Activated naive CD4-positive, alpha-beta T cell treated with anti-CD3 and anti-CD28 coated beads, Interleukin-2, amount 50 U/mL, for 72 hours (primary cell): ENCODE results near the gene SLC25A13. TPM values are rescaled to one million over a fixed set of nuclear protein-coding genes. Genes with fewer than 3 reads are reported as not detected.

ENCODE experiments used
- ATAC-seq, 2 donors: fragments of 150-1000 bp; cut with Tn5 transposase; 2 replicates each; pipeline ENCODE4 v1.10.0; 2021; ENCODE audit warnings: mild to moderate bottlenecking in 2 of 2, moderate library complexity in 2 of 2
- DNase-seq, 2 donors: peaks; one replicate each; pipeline ENCODE4 v3.0.0; 2021 to 2022; ENCODE audit warnings: low spot score in 2 of 2
- H3K27ac Mint-ChIP-seq, 2 donors: one replicate each; pipeline ENCODE4 v1.8.0; 2022; ENCODE audit warnings: mild to moderate bottlenecking in 2 of 2, mixed read lengths in 2 of 2
- H3K36me3 Mint-ChIP-seq, 2 donors: one replicate each; pipeline ENCODE4 v1.8.0; 2022; ENCODE audit warnings: mixed read lengths in 2 of 2
- H3K9me3 Mint-ChIP-seq, 2 donors: one replicate each; pipeline ENCODE4 v1.8.0; 2022; ENCODE audit warnings: mixed read lengths in 2 of 2
- total RNA-seq, 2 donors: library from RNA; stranded (reverse); gene quantifications; one replicate each; pipeline ENCODE4 v1.2.3, GENCODE V29; 2022

The SLC25A13 gene
- total RNA-seq, 2 donors from 2014 or later = 13.2 to 13.7 TPM

- Mint-ChIP-seq H3K9me3 (peaks cover 2 to 4% of the 10 kb centered on the region in 2 donors), H3K27ac (no peak overlapping the region), H3K36me3 (peaks cover 0 to 5% of the 10 kb centered on the region in 2 donors)
- ATAC-seq (no peak), DNase-seq (no peak)
Measured at GRCh38 chr7:96217147-96217546, 104.8 kb downstream of the SLC25A13 start.

- Mint-ChIP-seq H3K9me3 (peaks cover 2 to 4% of the 10 kb centered on the region in 2 donors), H3K27ac (no peak overlapping the region), H3K36me3 (peaks cover 0 to 5% of the 10 kb centered on the region in 2 donors)
- ATAC-seq (no peak), DNase-seq (no peak)
Measured at GRCh38 chr7:96216373-96216772, 105.5 kb downstream of the SLC25A13 start.

DNA sequence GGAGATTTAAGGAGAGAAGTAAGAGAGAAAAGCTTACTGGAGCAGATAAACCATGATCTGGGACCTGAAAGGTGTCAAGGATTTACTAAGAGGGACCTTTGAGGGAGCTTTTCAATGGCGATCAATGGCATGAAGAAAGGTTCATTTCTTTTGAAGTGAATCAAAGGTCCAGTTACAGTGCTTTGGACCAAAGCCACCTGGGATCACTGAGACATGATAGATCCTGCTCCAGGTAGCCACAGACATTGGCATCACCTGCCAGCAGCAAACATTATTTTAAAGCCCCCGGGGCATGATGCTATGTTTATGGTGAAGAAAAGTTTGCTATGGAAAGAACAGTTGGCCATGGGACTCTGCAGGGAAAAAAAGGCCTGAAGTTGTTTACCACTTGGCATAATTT, 109.4 kb downstream of the SLC25A13 start:
- Mint-ChIP-seq H3K27ac (no peak overlapping the region), H3K36me3 (peaks cover 0 to 5% of the 10 kb centered on the region in 2 donors), H3K9me3 (peaks cover 2 to 4% of the 10 kb centered on the region in 2 donors)
- DNase-seq (no peak), ATAC-seq (no peak)

GRCh38 chr7:96211954-96212353, 109.9 kb downstream of the SLC25A13 start:
- no peak for ATAC-seq
- Mint-ChIP-seq H3K27ac (no peak overlapping the region), H3K9me3 (peaks cover 2 to 4% of the 10 kb centered on the region in 2 donors), H3K36me3 (peaks cover 0 to 5% of the 10 kb centered on the region in 2 donors)
- DNase-seq = no peak

- no peaks in the 10 kb centered on the region for H3K9me3 Mint-ChIP-seq
- H3K36me3 Mint-ChIP-seq = peaks cover 0 to 3% of the 10 kb centered on the region in 2 donors
- no peak overlapping the region for H3K27ac Mint-ChIP-seq
- no peak for ATAC-seq
- DNase-seq = no peak
Measured at GRCh38 chr7:96205665-96206064, 116.2 kb downstream of the SLC25A13 start.

GRCh38 chr7:96204601-96205000, 117.3 kb downstream of the SLC25A13 start:
- ATAC-seq (no peak), DNase-seq (no peak)
- Mint-ChIP-seq H3K9me3 (no peaks in the 10 kb centered on the region), H3K36me3 (peaks cover 0 to 5% of the 10 kb centered on the region in 2 donors), H3K27ac (no peak overlapping the region)

DNA sequence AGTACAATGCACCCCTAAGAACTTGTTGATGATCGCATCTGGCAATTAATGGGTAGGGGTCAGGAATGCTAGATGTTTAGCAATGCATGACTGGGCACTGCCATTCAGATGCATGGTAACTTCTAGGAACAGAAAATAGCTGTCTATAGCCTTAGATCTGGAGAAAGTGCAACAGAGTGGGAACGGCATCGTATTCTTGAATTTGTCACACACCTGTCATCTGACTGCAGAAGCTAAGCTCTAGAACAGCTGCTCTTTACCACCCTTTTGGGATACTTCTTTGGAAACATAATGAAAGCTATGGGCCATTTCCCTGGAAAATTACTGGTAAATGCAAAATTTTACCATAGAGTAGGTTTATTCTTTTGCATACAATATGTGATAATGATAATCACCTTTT, 118.1 kb downstream of the SLC25A13 start:
- Mint-ChIP-seq H3K9me3 (no peaks in the 10 kb centered on the region), H3K27ac (no peak overlapping the region), H3K36me3 (peaks cover 0 to 5% of the 10 kb centered on the region in 2 donors)
- ATAC-seq (no peak), DNase-seq (no peak)

DNA sequence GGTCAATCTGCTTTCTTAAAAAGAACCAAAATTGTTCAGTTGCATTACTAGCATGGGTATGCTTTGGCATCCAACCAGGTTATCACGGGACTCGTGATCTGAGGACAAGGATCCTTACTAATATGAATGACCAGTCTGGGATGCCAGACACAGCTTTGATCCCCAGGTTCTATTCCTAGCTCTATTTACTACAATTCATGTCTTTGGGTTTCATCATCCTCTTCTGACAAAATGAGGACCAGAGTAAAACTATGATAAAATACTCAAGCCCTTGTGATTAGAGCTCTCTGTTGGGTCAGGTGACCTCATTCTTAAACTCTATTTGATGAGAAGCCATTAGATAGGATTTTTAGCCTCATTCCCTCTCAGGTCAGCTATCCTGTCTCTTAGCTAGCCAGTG, 119.8 kb downstream of the SLC25A13 start:
- Mint-ChIP-seq H3K9me3 (no peaks in the 10 kb centered on the region), H3K27ac (no peak overlapping the region)

GRCh38 chr7:96200740-96201139, 121.2 kb downstream of the SLC25A13 start:
- H3K9me3 Mint-ChIP-seq = no peaks in the 10 kb centered on the region
- DNase-seq (no peak), ATAC-seq (no peak)
- H3K27ac Mint-ChIP-seq = no peak overlapping the region
- H3K36me3 Mint-ChIP-seq = peaks cover 0 to 5% of the 10 kb centered on the region in 2 donors

More for the DNA sequence above, 119.8 kb downstream of the SLC25A13 start:
- no peak for DNase-seq
- H3K36me3 Mint-ChIP-seq = peaks cover 0 to 5% of the 10 kb centered on the region in 2 donors
- ATAC-seq = no peak

GRCh38 chr7:96199421-96199820, 122.5 kb downstream of the SLC25A13 start:
- H3K27ac Mint-ChIP-seq = no peak overlapping the region
- peaks cover 0 to 5% of the 10 kb centered on the region in 2 donors for H3K36me3 Mint-ChIP-seq
- ATAC-seq (no peak), DNase-seq (no peak)
- H3K9me3 Mint-ChIP-seq = no peaks in the 10 kb centered on the region

GRCh38 chr7:96198047-96198636, 123.8 kb downstream of the SLC25A13 start:
- ATAC-seq (peak in 1 of 2 donors; percentile 32), DNase-seq (no peak)
- Mint-ChIP-seq H3K9me3 (no peaks in the 10 kb centered on the region), H3K36me3 (peaks cover 0 to 13% of the 10 kb centered on the region in 2 donors), H3K27ac (no peak overlapping the region)

DNA sequence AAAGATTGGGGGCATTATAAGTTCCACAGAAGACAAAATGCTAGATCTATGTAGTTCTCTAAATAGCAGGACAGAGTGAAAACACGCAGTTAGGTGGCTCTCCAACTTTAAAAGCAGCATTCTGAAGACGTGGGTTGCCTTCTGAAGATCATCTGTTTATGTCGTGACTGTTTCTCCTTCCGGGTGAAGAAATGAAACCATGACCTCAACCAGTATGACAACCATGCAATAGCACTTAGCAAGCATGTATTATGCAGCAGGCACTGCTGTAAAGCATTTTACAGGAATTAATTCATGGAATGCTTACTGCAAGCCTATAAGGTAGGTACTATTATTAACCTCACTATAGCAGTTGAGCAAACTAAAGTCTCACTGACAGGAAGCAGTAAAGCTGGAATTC, 125.2 kb downstream of the SLC25A13 start:
- Mint-ChIP-seq H3K27ac (no peak overlapping the region), H3K36me3 (peaks cover 0 to 17% of the 10 kb centered on the region in 2 donors), H3K9me3 (no peaks in the 10 kb centered on the region)
- ATAC-seq (no peak), DNase-seq (no peak)

DNA sequence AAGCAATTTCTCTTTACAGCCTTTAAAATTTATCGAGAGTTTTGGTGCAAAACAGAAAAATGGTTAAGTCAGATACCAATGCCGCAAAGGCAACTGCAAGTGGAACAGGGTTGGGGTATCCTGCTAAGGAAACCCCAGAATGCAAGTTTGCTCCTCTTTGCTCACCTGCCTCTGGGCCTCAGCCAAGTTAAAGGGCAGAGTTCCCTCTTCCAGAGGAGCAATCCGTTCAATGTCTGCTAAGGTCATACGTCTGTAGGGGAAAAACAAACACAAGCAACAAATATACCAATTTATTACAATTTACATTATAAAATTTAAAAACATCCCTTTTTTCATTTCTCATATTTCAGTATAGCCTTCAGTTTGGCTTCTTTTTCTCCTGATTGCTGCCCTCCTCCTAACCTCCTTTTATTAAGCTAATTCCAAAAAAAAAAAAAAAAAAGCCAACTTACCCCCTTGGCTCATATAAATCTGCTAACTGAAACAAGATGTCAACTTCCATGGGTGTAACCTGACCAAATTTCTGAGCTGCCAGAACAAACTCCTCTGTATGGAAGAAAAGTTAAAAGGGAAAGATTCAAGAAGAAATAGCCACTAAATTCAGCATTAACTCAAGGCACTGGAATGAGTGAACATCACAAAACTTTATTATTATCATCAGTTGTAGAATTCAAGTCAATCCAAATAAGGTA, 132.6 kb downstream of the SLC25A13 start:
- ATAC-seq = no peak
- Mint-ChIP-seq H3K9me3 (no peaks in the 10 kb centered on the region), H3K27ac (no peak overlapping the region), H3K36me3 (peaks cover 0 to 21% of the 10 kb centered on the region in 2 donors)
- DNase-seq = no peak

- DNase-seq (no peak), ATAC-seq (no peak)
- H3K36me3 Mint-ChIP-seq = peaks cover 0 to 17% of the 10 kb centered on the region in 2 donors
- no peaks in the 10 kb centered on the region for H3K9me3 Mint-ChIP-seq
- H3K27ac Mint-ChIP-seq = no peak overlapping the region
Measured at GRCh38 chr7:96188591-96188991, 133.3 kb downstream of the SLC25A13 start.

DNA sequence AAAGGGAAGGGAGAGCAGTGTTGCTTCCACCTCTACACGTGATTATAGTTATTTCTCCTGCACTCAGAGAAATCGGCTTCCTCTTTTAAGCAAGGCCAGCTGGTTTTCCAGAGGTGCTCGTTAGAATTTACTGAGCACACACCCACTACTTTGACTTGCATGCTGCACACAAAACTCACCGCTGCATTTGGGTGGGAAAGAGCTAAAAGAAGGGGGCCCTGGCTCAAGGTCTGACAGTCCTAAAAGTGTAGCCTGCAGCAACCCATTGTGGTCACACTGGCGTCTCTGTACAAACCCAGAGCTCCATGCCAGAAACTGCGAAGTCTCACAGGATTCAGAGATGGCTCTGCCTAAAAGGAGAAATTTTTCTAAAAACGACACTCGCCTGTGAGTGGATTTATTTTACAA, 133.7 kb downstream of the SLC25A13 start:
- Mint-ChIP-seq H3K9me3 (no peaks in the 10 kb centered on the region), H3K36me3 (peaks cover 0 to 13% of the 10 kb centered on the region in 2 donors), H3K27ac (no peak overlapping the region)
- DNase-seq (no peak), ATAC-seq (no peak)

- H3K27ac Mint-ChIP-seq = no peak overlapping the region
- no peaks in the 10 kb centered on the region for H3K9me3 Mint-ChIP-seq
- no peak for DNase-seq
- peaks cover 0 to 16% of the 10 kb centered on the region in 2 donors for H3K36me3 Mint-ChIP-seq
- no peak for ATAC-seq
Measured at GRCh38 chr7:96187735-96188134, 134.2 kb downstream of the SLC25A13 start.

- Mint-ChIP-seq H3K9me3 (no peaks in the 10 kb centered on the region), H3K36me3 (peaks cover 0 to 15% of the 10 kb centered on the region in 2 donors), H3K27ac (no peak overlapping the region)
- DNase-seq (no peak), ATAC-seq (no peak)
Measured at GRCh38 chr7:96184783-96185182, 137.1 kb downstream of the SLC25A13 start.

DNA sequence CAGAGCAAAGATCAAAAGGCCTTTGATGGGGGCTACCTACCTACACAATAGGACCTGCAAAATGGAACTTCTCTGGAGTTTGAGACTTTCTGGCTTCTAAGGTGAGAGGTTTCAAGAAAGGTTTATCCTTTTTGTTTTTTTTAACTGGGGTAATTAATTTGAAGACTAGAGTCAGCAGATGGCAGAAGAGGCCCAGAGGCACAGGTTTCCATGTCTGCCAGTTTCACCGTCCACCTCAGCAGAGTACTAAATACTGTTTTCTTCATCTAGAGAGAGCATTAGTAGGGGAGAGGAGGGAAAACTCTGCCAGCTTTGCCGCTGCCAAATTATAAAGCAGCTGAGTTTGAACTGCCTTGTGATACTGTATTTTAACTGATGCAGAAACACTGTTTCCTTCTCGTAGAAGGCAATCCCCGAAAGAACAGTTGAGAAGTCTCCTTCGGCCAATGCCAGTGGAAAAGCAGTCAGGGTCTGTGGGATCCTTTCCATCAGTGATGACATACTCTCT, 138.7 kb downstream of the SLC25A13 start:
- Mint-ChIP-seq H3K27ac (no peak overlapping the region), H3K9me3 (no peaks in the 10 kb centered on the region), H3K36me3 (peaks cover 0 to 14% of the 10 kb centered on the region in 2 donors)
- no peak for DNase-seq
- no peak for ATAC-seq
